Measurements from ENCODE around the gene GRAMD1B.

GRAMD1B gene

DNA sequence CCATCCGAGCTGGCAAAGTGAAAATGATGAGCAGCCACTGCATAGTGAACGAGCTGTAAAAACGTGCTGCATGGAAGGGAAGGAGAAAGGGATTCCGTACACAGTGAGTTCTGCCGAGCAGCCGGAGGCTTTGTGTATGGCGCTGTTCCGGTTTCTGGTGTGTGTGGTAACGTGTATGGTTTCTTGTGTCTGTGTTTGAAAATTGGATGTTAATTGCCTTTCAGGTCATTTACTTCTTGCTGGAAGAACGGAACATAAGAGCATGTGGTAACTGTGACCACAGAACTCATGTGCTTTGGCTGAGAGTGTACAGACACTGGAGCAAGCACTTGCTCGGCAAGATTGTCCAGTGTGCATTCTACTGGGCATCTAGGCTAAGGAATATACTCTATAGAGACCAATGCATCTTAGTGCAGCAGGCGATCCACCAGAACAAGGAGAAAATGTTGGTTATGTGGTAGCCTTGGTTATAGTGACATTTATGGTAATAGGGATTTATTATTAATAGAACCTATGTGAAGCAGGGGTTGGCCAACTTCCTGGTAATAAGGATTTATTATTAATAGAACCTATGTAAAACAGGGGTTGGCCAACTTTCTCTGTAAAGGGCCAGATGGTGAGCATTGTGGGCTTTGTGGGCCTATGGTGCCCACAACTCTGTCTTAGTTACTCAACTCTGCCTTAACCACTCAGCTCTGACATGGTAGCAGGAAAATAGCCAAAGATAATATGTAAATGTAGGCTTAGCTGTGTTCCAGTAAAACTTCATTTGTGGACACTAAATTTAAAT, 49.2 kb downstream of the GRAMD1B start:
- TF ChIP-seq, protein P1, sequence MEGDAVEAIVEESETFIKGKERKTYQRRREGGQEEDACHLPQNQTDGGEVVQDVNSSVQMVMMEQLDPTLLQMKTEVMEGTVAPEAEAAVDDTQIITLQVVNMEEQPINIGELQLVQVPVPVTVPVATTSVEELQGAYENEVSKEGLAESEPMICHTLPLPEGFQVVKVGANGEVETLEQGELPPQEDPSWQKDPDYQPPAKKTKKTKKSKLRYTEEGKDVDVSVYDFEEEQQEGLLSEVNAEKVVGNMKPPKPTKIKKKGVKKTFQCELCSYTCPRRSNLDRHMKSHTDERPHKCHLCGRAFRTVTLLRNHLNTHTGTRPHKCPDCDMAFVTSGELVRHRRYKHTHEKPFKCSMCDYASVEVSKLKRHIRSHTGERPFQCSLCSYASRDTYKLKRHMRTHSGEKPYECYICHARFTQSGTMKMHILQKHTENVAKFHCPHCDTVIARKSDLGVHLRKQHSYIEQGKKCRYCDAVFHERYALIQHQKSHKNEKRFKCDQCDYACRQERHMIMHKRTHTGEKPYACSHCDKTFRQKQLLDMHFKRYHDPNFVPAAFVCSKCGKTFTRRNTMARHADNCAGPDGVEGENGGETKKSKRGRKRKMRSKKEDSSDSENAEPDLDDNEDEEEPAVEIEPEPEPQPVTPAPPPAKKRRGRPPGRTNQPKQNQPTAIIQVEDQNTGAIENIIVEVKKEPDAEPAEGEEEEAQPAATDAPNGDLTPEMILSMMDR (IDR thresholded peaks at IDR 0.05; ENCODE audit: insufficient read depth, low read length, missing control alignments): no peak
- CTCF ChIA-PET: interaction anchor here (0.6 to 10.0 kb wide), 59 partner anchors 8 to 741 kb away, joined by 3 to 422 read pairs (median 4); no protein-coding TSS in a partner anchor
- DNase-seq (ENCODE audit: low read depth, low spot score): no peak
- POLR2A ChIA-PET: interaction anchor here (0.6 kb wide), 1 partner anchor 218 kb away, joined by 4 read pairs; no protein-coding TSS in a partner anchor
- no peak overlapping the region for H3K4me3 ChIP-seq (ENCODE audit: low read depth, low read length)

DNA sequence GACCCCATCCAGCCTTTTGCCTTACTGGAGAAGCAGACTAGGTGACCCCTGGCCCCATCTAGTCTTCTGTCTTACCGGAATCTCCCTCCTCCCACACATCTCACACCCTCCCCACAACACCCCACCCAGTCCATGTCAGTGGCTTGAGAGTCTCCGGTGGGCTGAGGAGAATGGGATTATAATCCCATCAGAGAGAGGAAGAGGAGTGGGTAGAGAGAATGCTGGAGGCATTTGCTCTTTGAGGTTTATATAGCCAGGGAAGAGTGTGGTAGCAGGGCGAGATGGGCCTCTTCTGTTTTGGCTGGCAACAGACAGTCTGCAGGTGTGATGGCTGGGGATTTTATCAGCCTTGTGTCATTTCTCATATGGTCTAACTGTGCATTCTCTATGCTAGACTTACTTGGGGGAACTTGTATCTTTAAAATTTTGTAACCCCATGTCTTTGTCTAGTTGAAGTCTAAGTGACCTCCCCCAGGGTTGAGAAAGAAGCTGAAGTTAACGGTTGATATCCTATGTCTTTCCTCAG, 50.3 kb downstream of the GRAMD1B start:
- no peak overlapping the region for H3K4me3 ChIP-seq (ENCODE audit: low read depth, low read length)
- POLR2A ChIA-PET: no interaction called here
- TF ChIP-seq, protein P1 (IDR thresholded peaks at IDR 0.05; ENCODE audit: insufficient read depth, low read length, missing control alignments): no peak
- CTCF ChIA-PET: interaction anchor here (0.8 to 10.0 kb wide), 15 partner anchors 13 to 383 kb away, joined by 3 to 422 read pairs (median 4); no protein-coding TSS in a partner anchor
- no peak for DNase-seq (ENCODE audit: low read depth, low spot score)

DNA sequence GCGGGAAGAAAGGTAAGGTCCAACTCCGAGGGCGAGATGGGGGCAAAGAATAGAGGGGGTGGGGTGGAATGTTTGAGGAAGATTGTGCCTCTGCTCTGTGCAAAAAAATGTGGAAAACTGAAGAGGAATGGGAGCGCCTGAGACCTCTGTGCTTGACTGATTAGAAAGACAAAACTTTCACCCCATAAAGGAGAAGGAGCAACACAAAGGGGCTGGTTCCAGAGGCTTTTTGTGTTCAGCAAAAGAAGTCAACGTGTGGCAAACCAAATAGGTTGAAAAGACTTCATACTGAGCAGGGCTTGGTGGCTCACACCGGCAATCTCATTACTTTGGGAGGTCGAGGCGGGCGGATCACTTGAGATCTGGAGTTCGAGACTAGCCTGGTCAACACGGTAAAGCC, 50.8 kb downstream of the GRAMD1B start:
- ChIA-PET CTCF (interaction anchor here (1.1 to 10.0 kb wide), 6 partner anchors 12 to 180 kb away, joined by 3 to 422 read pairs (median 25); no protein-coding TSS in a partner anchor), POLR2A (no interaction called here)
- no peak for DNase-seq (ENCODE audit: low read depth, low spot score)
- H3K4me3 ChIP-seq (ENCODE audit: low read depth, low read length): no peak overlapping the region
- TF ChIP-seq, protein P1 (IDR thresholded peaks at IDR 0.05; ENCODE audit: insufficient read depth, low read length, missing control alignments): no peak

DNA sequence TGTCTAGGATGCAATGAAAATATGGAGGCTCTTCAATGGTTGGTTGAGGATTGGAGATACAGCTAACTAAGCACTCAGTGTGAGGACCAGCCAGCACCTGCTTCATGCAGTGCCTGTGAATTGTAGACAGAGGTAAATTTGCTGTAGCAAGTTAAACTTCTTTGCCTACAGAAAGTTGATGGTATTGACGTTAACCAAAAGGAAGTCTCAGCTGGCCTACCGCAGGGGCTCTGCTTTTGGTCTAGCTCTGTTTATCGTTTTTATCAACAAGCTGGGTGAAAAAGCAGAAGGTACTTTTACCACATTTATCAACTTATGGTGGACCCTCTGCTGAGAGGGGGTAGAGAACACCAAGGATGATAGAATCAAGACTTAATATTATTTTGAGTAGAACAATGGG, 51.6 kb downstream of the GRAMD1B start:
- H3K4me3 ChIP-seq (ENCODE audit: low read depth, low read length): no peak overlapping the region
- TF ChIP-seq, protein P1 (IDR thresholded peaks at IDR 0.05; ENCODE audit: insufficient read depth, low read length, missing control alignments): no peak
- POLR2A ChIA-PET: no interaction called here
- no peak for DNase-seq (ENCODE audit: low read depth, low spot score)
- CTCF ChIA-PET: interaction anchor here (1.1 to 10.0 kb wide), 4 partner anchors 12 to 181 kb away, joined by 3 to 422 read pairs (median 48); no protein-coding TSS in a partner anchor

DNA sequence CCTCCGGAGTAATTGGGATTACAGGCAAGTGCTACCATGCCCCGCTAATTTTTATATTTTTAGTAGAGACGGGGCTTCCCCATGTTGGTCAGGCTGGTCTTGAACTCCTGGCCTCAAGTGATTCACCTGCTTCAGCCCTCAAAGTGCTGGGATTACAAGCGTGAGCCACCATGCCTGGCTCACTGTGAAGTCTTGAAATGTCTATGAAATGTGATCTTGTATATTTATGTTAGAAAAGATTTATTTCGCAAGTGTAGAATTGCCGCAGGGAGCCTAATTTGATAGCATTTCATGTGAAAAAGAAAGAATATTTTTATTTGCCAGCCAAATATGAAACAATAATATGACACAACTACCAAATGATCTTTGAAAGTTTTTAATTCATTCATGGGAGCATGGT, 52.1 kb downstream of the GRAMD1B start:
- TF ChIP-seq, protein P1 (IDR thresholded peaks at IDR 0.05; ENCODE audit: insufficient read depth, low read length, missing control alignments): no peak
- ChIA-PET POLR2A (no interaction called here), CTCF (interaction anchor here (1.1 to 10.0 kb wide), 5 partner anchors 11 to 181 kb away, joined by 3 to 422 read pairs (median 45); no protein-coding TSS in a partner anchor)
- H3K4me3 ChIP-seq (ENCODE audit: low read depth, low read length): no peak overlapping the region
- DNase-seq (ENCODE audit: low read depth, low spot score): no peak

DNA sequence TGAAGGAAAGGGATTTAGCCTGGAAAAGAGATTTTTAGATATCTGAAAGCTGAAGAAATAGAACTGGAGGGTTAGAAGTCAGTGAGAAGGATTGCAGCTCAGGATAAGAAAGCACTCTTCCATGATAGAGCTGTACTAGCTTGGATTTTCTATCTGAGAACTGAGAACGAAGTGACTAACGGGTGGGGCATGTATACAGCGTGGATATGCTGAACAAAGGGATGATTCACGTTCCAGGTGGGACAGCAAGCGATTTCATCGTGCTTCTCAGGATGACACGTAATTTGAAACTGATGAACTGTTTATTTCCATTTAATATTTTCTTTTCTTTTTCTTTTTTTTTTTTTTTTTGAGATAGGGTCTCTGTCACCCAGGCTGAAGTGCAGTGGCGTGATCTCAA, 53.0 kb downstream of the GRAMD1B start:
- TF ChIP-seq, protein P1 (IDR thresholded peaks at IDR 0.05; ENCODE audit: insufficient read depth, low read length, missing control alignments): no peak
- ChIA-PET POLR2A (no interaction called here), CTCF (interaction anchor here (0.9 to 3.4 kb wide), 6 partner anchors 8 to 181 kb away, joined by 3 to 20 read pairs (median 5); no protein-coding TSS in a partner anchor)
- no peak for DNase-seq (ENCODE audit: low read depth, low spot score)
- no peak overlapping the region for H3K4me3 ChIP-seq (ENCODE audit: low read depth, low read length)

Data from AG04449 (cell line).